ENCODE results near the gene CADPS2.
"Not testable (repeated sequence)": the region's sequence is repeated elsewhere in the genome, so short reads cannot be mapped to it uniquely, and the experiment has no call there.

CADPS2 gene

DNA sequence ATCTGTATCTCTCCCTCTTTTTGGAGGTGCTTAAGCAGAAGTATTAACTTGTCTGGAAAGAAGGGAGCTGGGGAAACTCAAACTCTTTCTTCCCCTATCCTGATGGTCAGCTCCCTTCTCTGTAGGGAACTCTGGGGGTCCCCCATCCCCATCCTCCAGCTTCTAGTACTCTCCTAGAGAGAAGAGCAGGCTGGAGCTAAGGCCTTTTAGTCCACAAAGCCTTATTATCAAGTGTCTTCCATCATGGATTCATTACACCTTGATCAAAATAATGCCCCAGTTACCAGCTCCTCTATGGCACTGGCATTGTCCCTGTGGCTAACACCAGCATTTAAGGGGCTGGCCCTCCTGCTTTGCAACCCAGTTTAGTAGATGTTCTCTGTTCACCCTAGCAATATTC is 35.7 kb downstream of the CADPS2 start:
- DNase-seq (ENCODE audit: low read depth in 2 of 2): no peak

DNA sequence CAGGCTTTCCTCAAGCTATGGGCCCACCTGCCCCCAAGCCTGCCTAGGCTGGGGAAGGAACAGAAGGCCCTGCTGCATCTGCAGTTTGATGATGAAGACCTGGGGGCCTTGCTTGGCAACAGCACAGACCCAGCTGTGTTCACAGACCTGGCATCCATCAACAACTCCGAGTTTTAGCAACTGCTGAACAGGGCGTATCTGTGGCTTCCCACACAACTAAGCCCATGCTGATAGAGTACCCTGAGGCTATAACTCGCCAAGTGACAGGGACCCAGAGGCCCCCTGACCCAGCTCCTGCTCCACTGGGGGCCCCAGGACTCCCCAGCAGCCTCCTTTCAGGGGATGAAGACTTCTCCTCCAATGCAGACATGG is 36.3 kb downstream of the CADPS2 start:
- no peak for DNase-seq (ENCODE audit: low read depth in 2 of 2)

DNA sequence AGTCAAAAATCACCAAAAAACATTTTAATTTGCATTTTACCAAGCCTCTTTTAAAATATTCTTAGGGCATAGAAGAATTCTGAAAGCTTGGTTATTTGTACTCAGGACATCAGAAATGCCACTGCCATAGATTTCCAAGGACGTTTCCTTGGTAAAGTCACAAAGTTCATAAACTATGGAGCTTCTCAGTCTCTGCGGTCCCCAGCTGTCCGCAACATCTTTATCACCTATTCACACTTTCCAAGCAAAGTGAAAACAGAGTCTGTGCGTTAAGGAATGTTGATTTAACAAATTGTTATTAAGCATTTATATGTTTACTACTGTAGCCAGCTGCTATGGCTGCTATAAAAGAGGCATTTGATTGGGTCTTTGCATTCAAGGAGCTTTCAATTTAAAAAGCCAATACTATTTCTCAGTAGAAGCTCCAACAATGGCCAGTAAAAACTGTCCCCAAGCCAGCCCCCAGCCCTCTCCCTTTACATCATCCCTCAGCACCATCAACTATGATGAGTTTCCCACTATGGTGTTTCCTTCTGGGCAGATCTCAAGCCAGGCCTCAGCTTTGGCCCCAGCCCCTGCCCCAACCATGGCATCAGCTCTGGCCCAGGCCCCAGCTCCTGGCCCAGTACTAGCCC is 36.8 kb downstream of the CADPS2 start:
- no peak for DNase-seq (ENCODE audit: low read depth in 2 of 2)

DNA sequence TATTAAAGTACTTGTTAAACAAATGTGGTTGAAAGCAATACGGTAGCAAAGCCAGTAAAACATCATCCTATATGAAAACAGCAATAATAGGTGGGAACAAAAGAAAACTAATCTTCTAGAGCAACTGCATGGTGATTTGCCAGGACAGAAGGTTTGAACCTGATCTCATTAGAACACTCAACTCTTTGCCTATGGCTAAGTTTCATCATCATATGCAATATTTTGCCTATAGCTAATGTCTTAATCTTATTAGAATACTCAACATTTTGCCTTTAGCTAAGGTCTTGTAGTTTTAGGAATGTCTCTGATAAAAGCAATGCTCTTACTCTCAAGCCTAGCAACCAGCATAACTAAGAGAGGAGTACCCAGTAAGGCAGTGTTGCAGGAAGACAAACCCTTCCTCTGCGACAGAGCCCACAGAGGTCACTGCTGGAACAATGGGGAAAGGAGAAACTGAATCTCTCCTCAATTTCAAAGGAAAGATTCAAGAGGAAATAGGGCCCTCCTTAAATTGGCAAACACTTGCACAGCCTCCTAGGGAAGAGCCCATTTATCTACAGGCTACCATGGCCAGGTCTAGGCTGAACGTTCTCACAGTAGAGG is 38.3 kb downstream of the CADPS2 start:
- no peak for DNase-seq (ENCODE audit: low read depth in 2 of 2)

DNA sequence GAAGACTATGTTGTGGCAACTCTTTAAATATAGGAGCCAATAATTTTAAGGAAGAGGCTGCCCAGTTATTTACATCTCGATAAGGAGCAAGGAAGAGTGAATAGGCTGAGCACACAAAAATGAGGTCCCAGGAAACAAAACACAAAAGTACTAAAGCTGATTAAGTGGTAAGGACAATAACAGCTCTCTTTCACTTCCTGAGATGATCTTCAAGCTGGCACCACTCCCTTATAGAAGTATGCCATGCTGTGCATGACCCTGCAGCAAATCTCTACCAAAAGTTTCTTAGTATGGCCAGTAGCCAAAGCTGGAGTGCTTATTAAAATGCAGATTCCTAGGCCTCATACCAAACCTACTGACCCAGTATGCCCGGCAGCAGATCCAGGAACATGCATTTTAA is 39.7 kb downstream of the CADPS2 start:
- DNase-seq (ENCODE audit: low read depth in 2 of 2): no peak

DNA sequence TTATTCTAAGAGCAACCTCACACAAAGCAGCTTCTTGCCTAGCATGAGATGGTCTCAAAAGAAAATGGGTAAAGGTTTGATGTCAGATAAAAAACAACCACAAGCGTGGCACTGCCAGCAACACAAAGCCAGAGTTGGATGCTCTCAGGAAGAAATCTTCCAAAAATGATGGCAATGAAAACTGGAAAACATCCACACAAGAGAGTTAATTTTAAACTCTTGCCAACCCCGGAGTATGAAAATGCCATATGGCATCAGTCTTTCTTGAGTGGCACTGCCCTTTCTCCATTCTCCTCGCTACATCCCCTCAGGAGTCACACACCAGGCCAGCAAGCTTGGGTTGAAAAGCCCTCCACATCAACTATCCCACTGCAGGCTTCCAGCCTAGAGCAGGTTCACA is 41.0 kb downstream of the CADPS2 start:
- no peak for DNase-seq (ENCODE audit: low read depth in 2 of 2)

DNA sequence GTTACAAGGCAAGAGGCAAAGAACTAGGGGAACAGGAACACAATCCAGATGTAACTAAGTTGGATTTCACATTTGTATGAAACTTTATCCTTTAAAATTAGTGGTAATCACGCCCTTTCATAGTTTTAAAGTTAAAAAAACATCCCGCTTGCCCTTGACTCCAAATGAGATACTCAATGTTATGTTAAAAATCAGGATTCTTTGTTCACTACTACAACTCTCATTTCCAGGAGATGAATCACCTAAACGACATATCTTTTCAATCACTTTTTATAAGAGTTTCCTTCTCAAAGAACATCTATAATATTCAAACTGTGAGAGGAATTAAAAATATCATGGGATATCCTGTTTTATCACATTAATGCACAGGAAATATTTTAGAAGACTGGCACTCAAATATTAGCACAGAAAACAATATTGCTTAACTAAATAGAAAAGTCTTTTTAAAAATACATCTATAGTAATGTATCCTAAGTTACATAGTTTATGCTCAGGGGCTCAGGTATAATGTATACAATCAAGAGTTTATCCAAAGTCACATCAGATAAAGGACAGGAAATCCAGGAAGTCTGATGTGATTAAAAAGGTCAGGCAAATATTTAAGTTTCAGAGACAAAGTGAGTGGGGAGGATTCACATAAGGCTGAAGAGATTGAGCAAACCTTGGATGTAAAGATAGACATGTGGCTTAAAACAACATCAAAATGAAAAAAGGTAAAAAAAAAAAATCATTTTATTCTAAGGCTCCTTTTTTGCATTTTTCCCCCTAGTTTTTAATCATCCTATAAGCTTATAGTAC is 41.9 kb downstream of the CADPS2 start:
- no peak for DNase-seq (ENCODE audit: low read depth in 2 of 2)

DNA sequence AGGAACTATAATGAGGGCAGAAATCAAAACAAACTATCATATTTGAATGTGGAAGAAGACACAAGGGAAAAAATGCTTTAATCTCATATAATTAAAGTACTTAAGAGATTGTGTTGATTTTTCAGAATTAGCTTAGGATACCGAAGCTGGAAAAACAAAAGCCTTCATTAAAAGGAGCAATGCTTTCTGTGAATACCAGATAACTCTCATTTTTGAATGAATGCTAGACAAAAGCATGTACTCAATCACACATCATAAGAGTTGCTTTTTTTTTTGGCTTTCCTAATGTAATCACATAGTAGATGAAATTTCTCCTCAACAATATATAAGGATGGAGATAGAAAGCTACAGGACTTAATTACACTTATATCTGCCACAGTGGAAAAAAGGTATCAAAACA is 43.3 kb downstream of the CADPS2 start:
- DNase-seq (ENCODE audit: low read depth in 2 of 2): no peak

DNA sequence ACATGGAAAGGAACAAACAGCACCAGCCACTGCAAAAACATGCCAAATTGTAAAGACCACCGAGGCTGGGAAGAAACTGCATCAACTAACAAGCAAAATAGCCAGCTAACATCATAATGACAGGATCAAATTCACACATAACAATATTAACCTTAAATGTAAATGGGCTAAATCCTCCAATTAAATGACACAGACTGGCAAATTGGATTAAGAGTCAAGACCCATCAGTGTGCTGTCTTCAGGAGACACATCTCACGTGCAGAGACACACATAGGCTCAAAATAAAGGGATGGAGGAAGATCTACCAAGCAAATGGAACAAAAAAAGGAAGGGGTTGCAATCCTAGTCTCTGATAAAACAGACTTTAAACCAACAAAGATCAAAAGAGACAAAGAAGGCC is 50.0 kb downstream of the CADPS2 start:
- not testable (repeated sequence) for DNase-seq (ENCODE audit: low read depth in 2 of 2)

DNA sequence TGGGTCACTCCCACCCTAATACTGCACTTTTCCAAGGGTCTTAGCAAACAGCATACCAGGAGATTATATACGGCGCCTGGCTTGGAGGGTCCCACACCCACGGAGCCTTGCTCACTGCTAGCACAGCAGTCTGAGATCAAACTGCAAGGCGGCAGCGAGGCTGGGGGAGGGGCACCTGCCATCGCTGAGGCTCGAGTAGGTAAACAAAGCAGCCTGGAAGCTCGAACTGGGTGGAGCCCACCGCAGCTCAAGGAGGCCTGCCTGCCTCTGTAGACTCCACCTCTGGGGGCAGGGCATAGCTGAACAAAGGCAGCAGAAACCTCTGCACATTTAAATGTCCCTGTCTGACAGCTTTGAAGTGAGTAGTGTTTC is 51.7 kb downstream of the CADPS2 start:
- not testable (repeated sequence) for DNase-seq (ENCODE audit: low read depth in 2 of 2)

DNA sequence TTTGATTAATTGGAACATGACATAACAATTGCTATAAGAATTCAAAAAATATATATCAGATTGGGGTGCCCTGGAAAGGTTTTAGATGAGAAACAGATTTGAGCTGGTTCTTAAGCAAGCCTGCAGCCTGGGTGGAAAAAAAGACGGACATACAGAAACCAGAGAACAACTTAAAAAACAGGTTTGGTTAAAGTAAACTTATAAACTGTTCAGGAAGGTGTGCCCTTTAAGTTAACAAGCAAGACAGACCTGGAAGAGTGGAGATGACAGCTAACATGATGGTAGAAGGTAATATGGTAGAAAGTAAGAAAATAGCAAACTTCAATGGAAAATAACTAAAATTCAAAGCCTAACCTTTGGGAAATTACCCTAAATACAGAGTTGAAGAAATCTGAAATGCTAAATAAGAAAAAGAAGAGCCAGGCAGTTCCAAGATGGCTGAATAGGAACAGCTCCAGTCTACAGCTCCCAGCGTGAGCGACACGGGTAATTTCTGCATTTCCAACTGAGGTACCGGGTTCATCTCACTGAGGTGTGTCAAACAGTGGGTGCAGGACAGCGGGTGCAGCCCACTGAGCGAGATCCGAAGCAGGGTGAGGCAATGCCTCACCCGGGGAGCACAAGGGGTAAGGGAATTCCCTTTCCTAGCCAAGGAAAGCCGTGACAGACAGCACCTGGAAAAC is 52.2 kb downstream of the CADPS2 start:
- no peak for DNase-seq (ENCODE audit: low read depth in 2 of 2)

DNA sequence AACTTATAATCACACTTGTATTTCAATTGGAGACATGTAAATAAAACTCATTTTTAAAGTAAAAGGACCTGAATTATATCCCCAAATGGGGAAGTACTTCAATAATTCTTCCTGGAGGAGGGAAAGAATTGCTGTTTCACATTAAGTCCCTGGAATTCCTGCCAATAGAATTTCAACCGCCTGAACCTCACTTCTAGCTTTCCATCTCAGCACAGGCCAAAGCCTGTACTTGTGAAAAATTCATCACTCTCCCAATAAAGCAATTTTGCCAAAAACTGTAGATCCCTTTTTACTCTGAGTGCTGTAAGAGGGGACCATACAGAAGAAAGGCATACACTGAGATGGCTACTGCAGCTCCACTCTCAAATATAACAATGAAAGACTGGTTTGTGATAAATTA is 54.8 kb downstream of the CADPS2 start:
- no peak for DNase-seq (ENCODE audit: low read depth in 2 of 2)

DNA sequence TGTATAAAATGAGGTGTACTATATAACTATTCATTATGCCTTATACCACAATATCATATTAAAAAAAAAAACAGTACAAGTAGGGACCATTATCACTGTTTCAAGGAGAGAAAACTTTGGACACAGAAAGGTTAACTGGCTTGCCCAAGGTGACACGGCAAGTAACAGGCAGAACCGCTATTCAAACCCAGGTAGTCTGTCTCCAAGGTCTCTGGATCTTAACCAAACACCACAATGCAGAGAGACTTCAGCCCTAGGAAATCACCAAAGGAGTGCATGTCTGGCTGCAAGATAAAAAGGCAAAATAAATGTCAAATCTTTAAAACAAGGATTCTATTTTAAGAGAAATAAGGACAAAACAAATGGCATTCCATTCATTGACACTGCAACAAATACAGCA is 56.3 kb downstream of the CADPS2 start:
- no peak for DNase-seq (ENCODE audit: low read depth in 2 of 2)

DNA sequence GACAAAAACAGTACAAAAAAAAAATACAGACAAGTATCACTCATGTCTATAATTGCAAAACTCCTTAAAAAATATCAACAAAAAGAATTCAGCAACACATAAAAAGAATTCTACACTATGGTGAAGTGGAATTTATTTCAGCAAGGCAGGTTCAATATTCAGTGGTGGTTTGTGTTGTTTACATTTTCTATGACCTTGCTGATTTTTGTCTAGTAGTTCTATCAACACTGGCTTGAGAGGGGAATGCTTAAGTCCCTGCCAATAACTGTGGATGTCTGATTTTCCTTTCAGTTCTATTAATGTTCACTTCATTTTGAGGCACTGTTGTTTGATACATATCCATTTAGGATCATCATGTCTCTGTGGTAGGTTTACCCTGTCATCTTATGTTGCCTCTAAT is 58.5 kb downstream of the CADPS2 start:
- DNase-seq (ENCODE audit: low read depth in 2 of 2): no peak

DNA sequence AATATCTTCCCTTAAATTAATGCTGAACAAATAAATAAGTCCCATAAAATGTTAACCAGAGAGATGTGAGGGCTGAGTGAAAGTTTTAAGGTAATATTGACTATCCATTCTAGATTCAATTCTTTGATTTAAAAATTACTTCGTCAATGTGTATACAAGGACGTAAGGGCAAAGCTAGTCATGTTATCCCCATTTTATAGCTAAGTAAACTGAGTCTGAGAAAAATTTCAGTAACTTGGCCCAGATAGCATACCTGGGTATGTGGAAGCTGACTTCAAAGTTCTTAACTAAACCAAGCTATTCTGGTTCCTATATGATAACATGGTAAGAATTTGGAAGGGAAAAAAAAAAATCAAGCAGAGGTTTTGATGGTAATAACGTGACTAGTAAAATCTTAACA is 72.4 kb downstream of the CADPS2 start:
- no peak for DNase-seq (ENCODE audit: low read depth in 2 of 2)

DNA sequence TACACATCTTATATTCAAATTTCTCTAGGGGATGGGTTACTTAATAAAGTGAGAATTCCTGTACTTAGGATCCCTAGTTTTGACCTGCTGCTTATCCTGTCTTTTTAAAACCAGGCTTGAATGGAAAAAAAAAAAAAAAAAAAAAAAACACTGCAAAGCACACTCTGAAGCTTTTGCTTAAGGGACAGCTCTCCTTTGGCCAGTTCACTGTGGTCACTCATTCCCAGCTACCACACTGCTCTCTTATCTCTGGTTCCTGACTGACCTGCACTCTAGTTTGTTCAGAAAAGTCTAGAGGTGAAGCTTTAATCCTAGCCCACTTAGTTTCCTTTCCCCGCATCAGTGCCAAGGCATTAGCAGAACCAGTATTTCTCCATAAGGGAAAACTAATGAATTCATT is 82.4 kb downstream of the CADPS2 start:
- DNase-seq (ENCODE audit: low read depth in 2 of 2): no peak

DNA sequence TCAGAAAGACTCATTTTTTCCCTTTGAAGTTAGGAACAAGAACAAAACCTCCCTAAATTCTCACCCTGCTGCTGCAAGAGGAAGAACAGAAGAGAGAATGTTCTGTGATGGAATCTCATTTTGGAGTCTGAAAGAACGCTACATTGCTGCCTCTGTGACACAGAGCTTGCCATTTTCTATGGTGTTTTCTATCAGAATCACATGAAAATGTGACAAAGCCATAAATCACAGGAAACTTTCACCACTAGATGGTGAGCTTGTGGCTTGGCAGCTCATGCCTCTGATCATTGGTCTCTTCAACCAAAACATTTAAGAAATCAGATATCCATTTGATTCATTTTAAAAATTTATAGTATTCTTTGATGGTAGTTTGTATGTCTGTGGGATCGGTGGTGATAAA is 82.9 kb downstream of the CADPS2 start:
- DNase-seq (ENCODE audit: low read depth in 2 of 2): no peak

DNA sequence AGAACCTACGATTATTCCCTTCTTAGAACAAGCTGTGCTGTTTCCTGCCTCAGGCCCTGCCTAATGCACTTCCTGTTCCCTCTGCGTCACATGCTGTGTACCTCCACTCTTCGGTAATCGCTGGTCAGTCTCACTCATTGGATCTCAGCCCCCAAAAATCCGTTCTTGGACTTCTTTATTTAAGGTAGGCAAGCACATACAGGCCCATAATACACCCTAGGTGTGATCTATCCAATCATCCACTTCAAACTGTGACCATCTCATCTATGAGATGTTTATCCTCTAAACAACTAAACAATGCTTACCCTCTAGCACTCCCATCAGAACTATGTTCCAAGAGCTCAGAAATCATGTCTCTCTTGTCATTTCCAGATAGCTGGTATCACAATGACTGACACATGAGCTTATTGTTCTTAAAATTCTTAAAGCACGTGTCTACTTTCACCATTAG is 83.9 kb downstream of the CADPS2 start:
- DNase-seq (ENCODE audit: low read depth in 2 of 2): no peak

DNA sequence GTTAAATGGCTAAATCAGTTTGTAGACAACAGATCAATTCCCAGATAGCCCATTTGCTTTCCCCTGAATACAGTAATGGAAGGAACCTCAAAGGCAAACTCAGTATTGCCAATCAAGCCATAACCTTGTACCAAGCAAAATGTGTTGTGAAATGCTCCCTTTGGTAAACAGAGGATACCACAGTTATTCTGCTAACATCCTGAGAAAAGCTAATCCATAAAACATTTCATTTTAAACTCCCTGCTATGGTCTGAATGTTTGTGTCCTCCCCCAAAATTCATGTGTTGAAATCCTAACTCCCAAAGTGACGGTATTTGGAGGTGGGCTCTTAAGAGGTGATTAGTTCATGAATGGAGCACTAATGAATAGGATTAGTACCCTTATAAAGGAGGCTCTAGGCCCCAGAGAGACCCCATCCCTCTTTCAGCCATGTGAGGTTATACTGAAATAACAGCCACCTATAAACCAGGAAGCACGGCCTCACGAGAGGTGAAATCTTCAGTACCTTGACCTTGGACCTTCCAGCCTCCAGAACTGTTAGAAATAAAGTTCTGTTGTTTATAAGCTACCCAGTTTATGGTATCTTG is 94.2 kb downstream of the CADPS2 start:
- no peak for DNase-seq (ENCODE audit: low read depth in 2 of 2)

DNA sequence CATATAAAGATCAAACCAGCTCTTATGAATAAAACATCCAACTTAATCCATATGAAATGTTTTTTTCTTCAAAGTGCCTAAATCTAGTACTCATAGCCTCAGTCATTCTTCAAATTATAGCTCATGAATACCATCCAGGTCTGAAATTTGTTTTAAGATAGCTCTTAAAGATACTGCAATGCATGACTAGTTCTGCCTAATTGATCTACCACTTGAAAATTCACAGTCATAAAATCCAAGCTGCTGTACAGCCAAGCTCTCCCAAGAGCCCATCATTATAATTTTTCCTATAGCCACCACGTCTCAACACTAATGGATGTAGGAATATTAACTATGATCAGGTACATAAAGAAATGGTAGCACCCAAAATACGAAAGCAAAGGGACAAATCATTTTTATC is 95.7 kb downstream of the CADPS2 start:
- no peak for DNase-seq (ENCODE audit: low read depth in 2 of 2)

DNA sequence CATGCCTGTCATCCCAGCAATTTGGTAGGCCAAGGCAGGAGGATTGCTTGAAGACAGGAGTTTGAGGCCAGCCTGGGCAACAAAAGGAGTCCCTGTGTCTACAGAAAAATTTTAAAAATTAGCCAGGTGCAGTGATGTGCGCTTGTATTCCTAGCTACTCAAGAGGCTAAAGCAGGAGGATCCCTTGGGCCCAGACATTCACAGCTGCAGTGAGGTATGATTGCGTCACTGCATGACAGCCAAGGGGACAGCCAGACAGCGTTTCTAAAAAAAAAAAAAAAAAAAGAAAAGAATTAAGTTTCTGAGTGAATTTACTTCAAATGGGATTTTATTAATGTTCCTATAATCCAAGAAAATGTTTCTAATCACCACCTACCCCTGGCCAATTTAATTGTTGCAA is 96.1 kb downstream of the CADPS2 start:
- DNase-seq (ENCODE audit: low read depth in 2 of 2): no peak

DNA sequence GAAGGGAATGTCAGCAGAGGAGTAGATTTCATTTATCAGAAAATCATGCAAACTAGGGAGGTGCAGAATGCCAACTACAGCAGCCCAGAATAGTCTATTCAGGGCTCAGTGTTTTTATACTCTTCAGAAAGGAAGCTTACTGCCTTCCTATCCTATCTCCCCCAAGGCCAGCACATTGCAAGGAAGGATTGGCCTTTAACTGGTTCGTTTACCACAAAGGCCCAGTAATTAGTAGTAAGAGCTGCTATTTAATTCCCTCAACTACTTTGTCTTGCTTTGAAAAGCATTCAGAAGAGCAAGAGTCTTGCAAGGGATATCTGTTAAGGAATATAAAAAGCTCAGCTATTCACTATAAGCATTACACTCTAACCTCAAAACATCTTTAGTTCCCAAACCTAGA is 97.1 kb downstream of the CADPS2 start:
- DNase-seq (ENCODE audit: low read depth in 2 of 2): no peak

Data from stimulated activated CD4-positive, alpha-beta T cell treated with anti-CD3 and anti-CD28 coated beads, Interleukin-4, amount 100 ng/mL, for 48 hours (primary cell).